ENCODE measurements around the gene SLC38A8.
A peak's percentile ranks its signal among the peaks of the same experiment; 100 is the strongest.

SLC38A8 gene

GRCh38 chr16:84027625-84028024, 15.0 kb downstream of the SLC38A8 start:
- no peak for DNase-seq

DNA sequence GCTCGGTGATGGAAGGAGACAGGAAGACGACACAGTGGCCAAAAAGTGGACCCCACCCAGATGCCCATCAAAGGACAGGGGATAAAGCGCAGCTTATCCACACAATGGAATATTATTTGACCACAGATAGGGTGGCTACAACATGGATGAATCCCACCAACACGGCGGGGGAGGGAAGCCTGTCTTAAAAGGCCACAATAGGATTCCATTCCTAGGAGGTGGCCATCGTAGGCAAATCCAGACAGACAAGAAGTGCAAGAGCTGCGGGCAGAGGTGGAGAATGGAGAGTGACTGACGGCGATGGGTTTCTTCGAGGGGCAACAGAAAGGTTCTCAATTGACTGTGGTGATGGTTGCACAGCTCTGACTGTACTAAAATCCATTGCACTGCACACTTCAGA, 16.0 kb downstream of the SLC38A8 start:
- DNase-seq = no peak

DNA sequence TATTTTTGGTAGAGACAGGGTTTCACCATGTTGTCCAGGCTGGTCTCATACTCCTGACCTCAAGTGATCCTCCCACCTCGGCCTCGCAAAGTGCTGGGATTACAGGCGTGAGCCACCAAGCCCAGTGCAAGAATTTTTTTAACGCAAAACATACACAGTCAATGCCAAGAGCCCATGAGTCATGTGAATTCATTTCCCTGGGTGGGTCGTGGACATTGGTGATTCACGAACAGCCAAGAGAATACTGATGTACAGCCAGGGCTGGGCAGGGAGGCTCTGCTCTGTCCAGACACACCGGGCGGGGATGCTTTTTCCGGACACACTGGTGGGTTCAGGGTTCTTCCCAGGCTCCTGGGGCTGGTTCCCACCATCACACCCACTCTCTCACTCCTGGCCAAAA, 17.7 kb downstream of the SLC38A8 start:
- no peak for DNase-seq

DNA sequence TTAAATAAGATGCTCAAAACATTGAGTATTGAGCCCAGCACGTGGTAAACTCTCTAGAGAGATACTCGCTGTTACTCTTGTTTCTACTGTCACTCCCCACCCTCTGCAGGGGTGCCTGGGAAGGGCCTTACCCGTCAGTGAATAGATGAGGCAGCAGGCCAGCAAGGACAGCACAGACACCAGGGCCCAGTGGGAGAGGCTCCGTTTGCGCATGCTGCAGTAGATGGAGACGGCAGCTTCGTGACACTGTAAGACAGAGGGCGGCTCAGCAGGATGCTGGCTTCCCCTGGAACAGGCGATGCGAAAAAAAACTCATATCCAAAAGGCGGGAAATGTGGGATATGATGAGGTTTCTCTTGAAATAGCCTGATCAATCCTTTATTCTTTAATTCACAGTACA, 20.0 kb downstream of the SLC38A8 start:
- DNase-seq = no peak

DNA sequence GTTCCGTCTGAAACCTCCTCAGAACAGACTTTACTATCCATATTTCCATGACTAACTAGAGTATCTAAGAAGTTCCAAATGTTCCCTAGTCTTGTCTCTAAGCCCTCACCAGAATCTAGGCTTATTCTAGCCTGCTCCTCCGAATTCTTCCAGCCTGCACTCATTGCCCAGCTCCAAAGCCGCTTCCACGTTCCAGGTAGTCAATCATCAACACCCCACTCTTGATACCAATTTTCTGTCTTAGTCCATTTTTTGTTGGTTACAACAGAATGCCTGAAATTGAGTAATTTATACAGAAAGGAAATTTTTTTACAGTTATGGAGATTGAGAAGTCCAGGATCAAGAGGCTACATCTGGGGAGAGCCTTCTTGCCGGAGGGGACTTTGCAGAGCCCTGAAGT, 21.1 kb downstream of the SLC38A8 start:
- no peak for DNase-seq

DNA sequence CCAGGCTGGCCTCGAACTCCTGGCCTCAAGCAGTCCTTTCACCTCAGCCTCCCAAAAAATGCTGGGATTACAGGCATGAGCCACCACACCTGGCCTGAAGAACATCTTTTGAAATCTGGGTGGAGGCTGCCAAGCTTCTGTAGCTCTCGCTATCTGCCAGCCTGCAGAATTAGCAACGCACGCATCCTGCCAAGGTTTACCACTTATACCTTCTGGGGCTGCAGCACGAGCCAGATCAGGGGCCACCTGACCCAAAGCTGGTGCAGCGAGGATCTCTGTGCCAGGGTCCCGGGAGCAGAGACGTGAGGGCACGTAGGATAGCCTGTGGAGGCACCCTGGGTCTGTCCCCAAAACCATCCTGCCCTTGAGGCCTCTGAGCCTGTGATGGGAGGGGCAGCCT, 22.2 kb downstream of the SLC38A8 start:
- DNase-seq = no peak

DNA sequence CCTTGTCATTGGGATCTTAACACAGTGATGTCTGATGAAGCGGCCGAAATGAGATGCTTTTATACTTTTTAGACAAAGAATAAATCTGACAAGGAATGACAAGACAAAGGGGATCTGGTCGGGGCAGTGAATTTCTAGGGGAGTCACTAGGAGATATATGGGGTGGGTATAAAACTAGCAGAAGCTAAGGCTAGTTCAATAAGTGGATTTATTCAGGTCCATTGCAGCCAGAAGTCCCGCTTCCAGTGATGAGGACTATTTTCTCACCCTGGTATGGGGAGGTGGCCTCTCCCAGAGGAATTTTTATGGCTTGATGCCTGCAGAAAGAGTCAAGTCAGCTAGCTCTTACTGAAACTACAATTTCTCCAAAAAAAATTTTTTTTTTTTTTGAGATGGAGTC, 23.9 kb downstream of the SLC38A8 start:
- DNase-seq = no peak

GRCh38 chr16:84016477-84016876, 26.1 kb downstream of the SLC38A8 start:
- DNase-seq = no peak

GRCh38 chr16:84015399-84015798, 27.2 kb downstream of the SLC38A8 start:
- no peak for DNase-seq

DNA sequence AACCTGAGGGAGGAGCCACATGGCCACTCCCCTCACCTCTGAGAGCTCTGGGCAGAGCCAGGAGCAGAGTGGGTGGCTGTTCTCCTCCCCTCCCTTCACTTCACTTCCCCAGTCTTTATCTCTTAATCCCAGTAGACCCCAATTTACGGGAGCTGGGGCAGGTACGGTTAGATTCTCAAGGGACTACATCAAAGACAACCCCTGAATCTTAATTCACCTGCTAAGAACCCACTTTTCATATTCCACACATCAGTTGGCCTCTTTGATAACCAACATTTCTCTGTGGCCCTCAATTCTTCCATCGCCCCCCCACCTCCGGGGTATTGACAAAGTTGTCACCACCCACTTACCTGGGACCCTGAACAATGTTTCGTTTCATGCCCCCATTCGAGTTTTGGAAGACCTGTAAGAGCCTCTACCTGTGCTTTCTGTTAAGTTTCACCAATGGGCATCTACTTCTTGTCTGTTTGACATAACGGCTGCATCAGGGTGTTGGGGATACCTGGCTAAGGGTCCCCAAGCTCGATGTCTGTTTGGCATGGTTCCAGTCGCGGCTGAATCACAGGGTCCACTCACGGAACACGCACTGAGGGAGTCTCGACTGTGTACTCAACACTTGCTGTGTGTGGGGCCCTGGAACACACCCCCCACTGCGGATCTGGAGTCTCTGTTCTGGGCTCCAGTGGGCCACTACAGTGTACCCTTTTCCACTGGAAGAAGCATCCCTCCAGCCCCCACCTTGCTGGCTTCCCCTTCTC, 27.8 kb downstream of the SLC38A8 start:
- no peak for DNase-seq

DNA sequence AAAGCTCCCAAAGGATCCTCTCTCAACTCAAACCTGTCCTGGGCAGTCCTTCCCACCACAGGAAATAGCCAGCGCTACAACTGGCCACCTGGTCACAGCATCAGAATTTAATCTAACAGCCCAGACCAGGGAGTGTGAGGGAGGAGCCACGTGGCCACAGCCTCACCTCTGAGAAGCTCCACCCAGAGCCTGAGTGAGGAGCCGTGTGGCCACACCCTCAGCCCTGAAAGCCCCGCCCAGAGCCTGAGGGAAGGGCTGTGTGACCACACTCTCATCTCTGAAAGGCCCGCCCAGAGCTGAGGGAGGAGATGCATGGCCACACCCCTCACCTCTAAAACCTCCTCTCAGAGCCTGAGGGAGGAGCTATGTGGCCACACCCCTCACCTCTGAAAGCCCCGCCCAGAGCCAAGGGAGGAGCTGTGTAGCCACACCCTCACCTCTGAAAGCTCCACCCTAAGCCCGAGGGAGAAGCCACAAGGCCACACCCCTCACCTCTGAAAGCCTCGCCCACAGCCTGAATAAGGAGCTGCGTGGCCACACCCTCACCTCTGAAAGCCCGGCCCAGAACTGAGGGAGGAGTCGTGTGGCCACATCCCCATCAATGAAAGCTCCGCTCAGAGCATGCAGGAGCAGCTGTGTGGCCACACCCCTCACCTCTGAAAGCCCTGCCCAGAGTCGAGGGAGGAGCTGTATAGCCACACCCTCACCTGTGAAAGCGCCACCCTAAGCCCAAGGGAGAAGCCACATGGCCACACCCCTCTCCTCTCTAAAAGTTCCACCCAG, 28.6 kb downstream of the SLC38A8 start:
- peak; percentile 42 to 51 for DNase-seq

DNA sequence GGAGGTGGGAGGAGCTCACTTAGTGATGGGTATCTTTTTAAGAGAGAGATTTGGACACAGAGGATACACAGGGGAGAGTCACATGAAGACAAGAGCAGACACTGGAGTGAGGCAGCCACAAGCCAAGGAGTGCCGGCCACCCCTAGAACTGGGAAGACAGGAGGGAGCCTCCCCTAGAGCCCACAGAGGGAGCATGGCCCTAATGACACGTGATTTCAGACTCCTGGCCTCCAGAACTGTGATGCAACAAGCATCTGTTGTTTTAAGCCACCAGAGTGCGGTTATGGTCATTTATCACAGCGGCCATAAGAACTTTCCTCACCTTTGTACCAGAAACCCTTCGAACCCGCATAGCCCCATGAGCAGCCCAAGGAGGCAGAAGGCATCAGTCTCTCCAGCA, 33.3 kb downstream of the SLC38A8 start:
- no peak for DNase-seq

- no peak for DNase-seq
Observed at GRCh38 chr16:84007965-84008364, 34.6 kb downstream of the SLC38A8 start.

DNA sequence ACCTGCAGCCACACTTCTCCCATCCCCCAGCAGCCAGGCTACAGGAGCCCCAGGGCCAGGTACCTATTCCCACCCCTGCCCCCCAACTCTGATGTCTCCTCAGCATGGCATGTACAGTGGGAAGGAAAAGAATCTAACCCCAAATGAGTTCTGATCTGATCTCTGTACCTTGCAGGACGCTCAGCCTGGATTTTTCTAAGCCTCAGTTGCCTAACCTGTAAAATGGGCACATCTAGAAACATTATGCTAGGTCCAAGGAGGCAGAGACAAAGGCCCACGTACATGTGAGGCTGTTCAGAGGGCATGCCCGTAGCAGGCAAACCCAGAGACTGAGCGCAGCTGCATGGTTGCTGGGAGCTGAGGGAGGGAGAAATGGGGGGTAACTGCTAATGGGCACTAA, 35.1 kb downstream of the SLC38A8 start:
- DNase-seq = no peak

DNA sequence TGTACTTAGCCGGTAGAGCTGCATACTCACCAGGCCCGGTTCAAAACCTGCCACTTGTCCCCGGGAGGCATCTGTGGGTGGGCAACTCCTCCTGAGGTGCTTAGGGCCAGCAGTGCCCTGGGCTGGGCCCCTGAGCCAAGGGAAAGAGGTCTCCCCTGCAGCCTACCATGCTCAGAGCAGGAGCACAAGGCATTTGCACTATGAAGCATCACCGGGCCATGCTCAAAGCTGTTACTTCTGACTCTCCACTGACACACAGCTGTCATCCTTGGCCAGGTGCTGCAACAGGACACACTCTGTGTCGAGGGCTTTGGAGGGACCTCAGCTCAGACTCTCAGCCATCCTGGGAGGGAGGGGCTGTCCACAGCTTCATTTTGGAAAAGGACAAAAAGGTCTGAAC, 37.2 kb downstream of the SLC38A8 start:
- DNase-seq = no peak

DNA sequence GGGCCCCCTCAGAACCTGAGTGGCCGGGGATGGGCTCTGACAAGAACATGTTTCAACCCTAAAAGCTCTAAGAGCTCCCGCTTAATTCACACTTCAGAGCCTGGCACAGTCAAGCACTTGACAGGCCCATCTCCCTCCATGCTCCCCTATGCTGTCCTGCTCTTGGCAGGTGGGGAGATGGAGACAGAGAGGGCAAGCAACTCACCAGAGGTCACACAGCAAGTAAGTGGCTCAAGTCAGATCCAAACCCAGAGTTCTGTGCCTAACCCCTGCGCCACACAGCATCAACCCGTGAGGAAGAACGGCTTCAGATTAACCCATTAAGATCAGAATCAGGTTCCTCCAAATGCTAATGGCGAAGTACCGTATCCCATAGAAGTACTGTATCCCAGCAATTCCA, 38.2 kb downstream of the SLC38A8 start:
- no peak for DNase-seq

- DNase-seq = no peak
Observed at GRCh38 chr16:84003038-84003437, 39.6 kb downstream of the SLC38A8 start.

- no peak for DNase-seq
Observed at GRCh38 chr16:84001726-84002125, 40.9 kb downstream of the SLC38A8 start.

GRCh38 chr16:84000989-84001642, 41.5 kb downstream of the SLC38A8 start:
- no peak for DNase-seq

GRCh38 chr16:83998091-83998490, 44.5 kb downstream of the SLC38A8 start:
- DNase-seq = no peak

DNA sequence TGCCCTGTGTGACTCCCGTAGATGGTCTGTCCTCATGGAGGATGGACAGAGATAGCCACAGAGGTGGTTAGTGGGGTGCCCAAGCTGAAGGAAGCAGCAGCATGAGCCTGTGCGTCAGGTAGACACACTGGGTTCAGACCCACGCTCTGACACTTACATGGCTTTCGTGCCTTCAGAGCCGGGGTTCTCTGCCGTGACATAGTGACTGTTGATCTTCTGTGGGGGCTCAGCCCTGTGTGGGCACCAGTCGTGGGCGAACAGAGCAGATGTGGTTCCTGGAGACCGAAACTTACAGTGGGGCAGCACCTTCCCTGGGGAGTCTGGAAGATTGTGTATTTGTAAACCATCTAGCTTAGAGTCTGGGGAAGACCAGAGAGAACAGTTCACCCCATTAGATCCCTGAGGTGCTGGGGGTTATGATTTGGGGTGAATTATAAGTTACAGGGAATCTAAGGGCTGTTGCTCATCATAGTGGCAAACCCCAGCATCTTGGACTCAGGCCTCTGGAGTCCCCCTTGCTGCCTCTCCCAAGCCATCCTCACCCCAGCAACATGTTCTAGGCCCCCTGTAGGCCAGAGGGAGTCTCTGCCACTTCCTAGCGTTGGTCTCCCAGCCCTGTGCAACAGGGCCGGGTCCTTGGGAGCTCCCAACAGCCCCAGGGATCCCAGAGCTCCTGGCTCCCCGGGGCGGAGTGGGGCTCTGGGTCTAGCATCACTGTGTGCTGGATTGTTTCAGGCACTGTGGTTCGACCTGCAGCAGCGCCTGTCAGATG, 45.9 kb downstream of the SLC38A8 start:
- no peak for DNase-seq

- peak; percentile 37 to 79 for DNase-seq
Observed at GRCh38 chr16:83995754-83996153, 46.8 kb downstream of the SLC38A8 start.

GRCh38 chr16:83994703-83995102, 47.9 kb downstream of the SLC38A8 start:
- DNase-seq = no peak
